Panc1 (cell line): ENCODE results near the gene SLC52A1. TPM values are rescaled to one million over a fixed set of nuclear protein-coding genes. Genes with fewer than 3 reads are reported as not detected.

ENCODE experiments used
- ATAC-seq: fragments of 200-7000 bp; cut with Tn5 transposase; 2 replicates; pipeline ENCODE4 v1.9.1; 2020; ENCODE audit warnings: mild to moderate bottlenecking, moderate library complexity
- BruUV-seq: library from RNA; stranded (reverse); fragments of 400-500 nt; replicated peaks from 2 replicates; lab custom pipeline; 2021; lab: Mats Ljungman, UMichigan
- CTCF ChIA-PET: fragments of 300-600 bp; sonication (Branson Sonifier 250); formaldehyde crosslinking; loops from one replicate; lab custom pipeline; 2022; ENCODE audit warnings: antibody characterized with exemption; lab: Charles Lee
- POLR2A ChIA-PET: fragments of 300-600 bp; sonication (Branson Sonifier 250); formaldehyde crosslinking; loops from one replicate; lab custom pipeline; 2022; ENCODE audit warnings: antibody characterized with exemption; lab: Charles Lee
- DNase-seq: peaks from one replicate; pipeline ENCODE4 v3.0.0-alpha.2; 2010; ENCODE audit warnings: low read depth, low spot score
- H3K27ac ChIP-seq: 2 replicates; pipeline ENCODE4 v1.5.1; 2011; ENCODE audit warnings: mild to moderate bottlenecking, low read length, inconsistent platforms
- H3K27me3 ChIP-seq: fragments of 200-500 bp; sonication (Bioruptor generic); 2 replicates; pipeline ENCODE4 v1.6.0; 2014; ENCODE audit warnings: low read length, inconsistent platforms; ENCODE audit not compliant: control insufficient read depth, insufficient read depth
- H3K36me3 ChIP-seq: fragments of 200-500 bp; sonication (Bioruptor generic); 2 replicates; pipeline ENCODE4 v1.5.1; 2014; ENCODE audit warnings: inconsistent platforms, mild to moderate bottlenecking, low read length, moderate library complexity; ENCODE audit not compliant: control insufficient read depth, insufficient read depth
- H3K4me1 ChIP-seq: 2 replicates; pipeline ENCODE4 v1.5.1; 2011; ENCODE audit warnings: inconsistent platforms, mild to moderate bottlenecking, low read length, moderate library complexity; ENCODE audit not compliant: control insufficient read depth, insufficient read depth
- H3K4me3 ChIP-seq, 2 experiments: 2 replicates each; pipeline ENCODE4 v1.5.1; 2011 to 2012; ENCODE audit warnings: low read depth in 2 of 2, low read length in 2 of 2, mild to moderate bottlenecking in 2 of 2, inconsistent platforms in 1 of 2, moderate library complexity in 1 of 2
- H3K9me3 ChIP-seq: fragments of 200-500 bp; sonication (Bioruptor generic); 2 replicates; pipeline ENCODE4 v1.5.1; 2014; ENCODE audit warnings: low read depth, mild to moderate bottlenecking, inconsistent platforms, low read length, moderate library complexity; ENCODE audit not compliant: control insufficient read depth, insufficient read depth
- CTCF ChIP-seq: fragments of 450-650 bp; IDR thresholded peaks from 2 replicates; pipeline ENCODE4 v1.5.1; 2017; ENCODE audit warnings: mild to moderate bottlenecking
- POLR2AphosphoS5 ChIP-seq: IDR thresholded peaks from 2 replicates; pipeline ENCODE4 v1.6.1; 2012; ENCODE audit warnings: mild to moderate bottlenecking, low read depth, low read length, moderate library complexity
- REST ChIP-seq, 2 experiments: IDR thresholded peaks; 2 replicates each; pipeline ENCODE4 v1.6.1; 2011 to 2012; ENCODE audit warnings: low read depth in 2 of 2, control low read depth in 1 of 2, low read length in 1 of 2, mild to moderate bottlenecking in 1 of 2, moderate library complexity in 1 of 2; ENCODE audit not compliant: insufficient read depth in 1 of 2
- SIN3A ChIP-seq: IDR thresholded peaks from 2 replicates; pipeline ENCODE4 v1.6.1; 2012; ENCODE audit warnings: low read depth, mild to moderate bottlenecking, low read length, moderate library complexity, borderline replicate concordance; ENCODE audit not compliant: insufficient read depth
- TCF7L2 ChIP-seq: IDR thresholded peaks from 2 replicates; pipeline ENCODE4 v1.6.1; 2011; ENCODE audit warnings: mild to moderate bottlenecking, low read depth, low read length, inconsistent platforms
- in situ Hi-C: cut with HindIII; loops from 2 replicates; pipeline ENCODE4 v1.10.0; 2016; ENCODE audit warnings: low sequenced_read_pairs, low pct_unique_long_range_greater_than_20kb
- intact Hi-C: fragments of 100-400 bp; cut with micrococcal nuclease; formaldehyde crosslinking; loops from one replicate; pipeline ENCODE4 v1.10.0; 2022; ENCODE audit not compliant: unreplicated experiment
- total RNA-seq: library from RNA; stranded (reverse); gene quantifications from one replicate; pipeline ENCODE4 v1.2.1, GENCODE V29; 2021; ENCODE audit not compliant: unreplicated experiment

SLC52A1 gene
- total RNA-seq, 1 experiment from 2014 or later: 0.54 TPM

DNA sequence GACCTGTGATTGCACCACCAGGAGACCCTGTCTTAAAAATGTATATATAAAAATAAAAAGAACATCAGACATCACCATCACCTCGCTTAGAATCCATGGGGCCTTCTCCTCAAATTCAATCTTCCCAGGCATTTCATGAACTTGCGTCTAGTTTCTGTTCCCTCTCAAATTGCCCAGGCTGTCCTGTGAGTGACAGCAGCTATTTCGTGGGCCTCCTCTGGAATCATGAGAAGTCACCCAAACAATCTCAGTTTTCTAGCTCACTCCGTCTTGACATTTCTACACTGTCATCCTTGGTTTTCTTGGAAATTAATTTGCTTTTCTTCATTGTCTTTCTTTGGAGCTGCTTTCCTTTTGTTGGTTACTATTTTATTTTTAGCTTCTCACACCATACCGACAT lies 7.3 kb downstream of the SLC52A1 start:
- H3K27me3 ChIP-seq: no peaks in the 10 kb centered on the region
- H3K4me3 ChIP-seq: no peak overlapping the region
- no peaks in the 10 kb centered on the region for H3K4me1 ChIP-seq
- ChIA-PET POLR2A (no interaction called here), CTCF (interaction anchor here (0.6 to 0.7 kb wide), 2 partner anchors 35 to 104 kb away, joined by 7 to 9 read pairs; no protein-coding TSS in a partner anchor)
- no peak overlapping the region for H3K27ac ChIP-seq
- no peak for ATAC-seq
- H3K36me3 ChIP-seq: no peaks in the 10 kb centered on the region
- DNase-seq: no peak
- in situ Hi-C loops: no loop called here
- no peak for TF ChIP-seq CTCF
- TF ChIP-seq TCF7L2: no peak
- no peak for TF ChIP-seq POLR2AphosphoS5
- TF ChIP-seq SIN3A: no peak
- TF ChIP-seq REST (IDR thresholded peaks at IDR 0.05; ENCODE audit: insufficient read depth in 1 of 2, low read depth in 2 of 2, low read length in 1 of 2): no peak
- H3K9me3 ChIP-seq: no peaks in the 10 kb centered on the region
- BruUV-seq: no TSS peak
- intact Hi-C loops: no loop called here

DNA sequence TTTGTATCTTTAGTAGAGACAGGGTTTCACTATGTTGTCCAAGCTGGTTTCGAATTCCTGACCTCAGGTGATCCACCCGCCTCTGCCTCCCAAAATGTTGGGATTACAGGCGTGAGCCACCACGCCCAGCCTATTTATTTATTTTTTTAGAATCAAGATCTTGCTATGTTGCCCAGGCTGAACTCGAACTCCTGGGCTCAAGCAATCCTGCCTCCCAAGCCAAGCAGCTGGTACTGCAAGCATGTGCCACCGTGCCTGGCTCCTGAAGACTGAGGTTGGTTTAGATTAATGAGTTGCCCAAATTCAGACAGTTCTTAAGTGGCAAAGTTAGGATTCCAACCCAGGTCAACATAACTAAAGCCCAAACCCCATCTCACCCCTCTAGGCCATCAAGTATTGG lies 7.9 kb downstream of the SLC52A1 start:
- H3K27ac ChIP-seq: no peak overlapping the region
- H3K36me3 ChIP-seq: no peaks in the 10 kb centered on the region
- no peaks in the 10 kb centered on the region for H3K9me3 ChIP-seq
- ATAC-seq (no peak), DNase-seq (no peak)
- no peaks in the 10 kb centered on the region for H3K27me3 ChIP-seq
- H3K4me1 ChIP-seq: no peaks in the 10 kb centered on the region
- TF ChIP-seq CTCF (no peak), REST (IDR thresholded peaks at IDR 0.05; ENCODE audit: insufficient read depth in 1 of 2, low read depth in 2 of 2, low read length in 1 of 2) (no peak), SIN3A (no peak), POLR2AphosphoS5 (no peak), TCF7L2 (no peak)
- H3K4me3 ChIP-seq: no peak overlapping the region
- ChIA-PET POLR2A (no interaction called here), CTCF (interaction anchor here (0.6 kb wide), 1 partner anchor 104 kb away, joined by 9 read pairs; no protein-coding TSS in a partner anchor)
- in situ Hi-C loops (no loop called here), intact Hi-C loops (no loop called here)
- no TSS peak for BruUV-seq
